ENCODE data around the gene GPR139. TPM values are rescaled to one million over a fixed set of nuclear protein-coding genes. Genes with fewer than 3 reads are reported as not detected.

The GPR139 gene
- total RNA-seq, 1 donor from 2014 or later = not detected

DNA sequence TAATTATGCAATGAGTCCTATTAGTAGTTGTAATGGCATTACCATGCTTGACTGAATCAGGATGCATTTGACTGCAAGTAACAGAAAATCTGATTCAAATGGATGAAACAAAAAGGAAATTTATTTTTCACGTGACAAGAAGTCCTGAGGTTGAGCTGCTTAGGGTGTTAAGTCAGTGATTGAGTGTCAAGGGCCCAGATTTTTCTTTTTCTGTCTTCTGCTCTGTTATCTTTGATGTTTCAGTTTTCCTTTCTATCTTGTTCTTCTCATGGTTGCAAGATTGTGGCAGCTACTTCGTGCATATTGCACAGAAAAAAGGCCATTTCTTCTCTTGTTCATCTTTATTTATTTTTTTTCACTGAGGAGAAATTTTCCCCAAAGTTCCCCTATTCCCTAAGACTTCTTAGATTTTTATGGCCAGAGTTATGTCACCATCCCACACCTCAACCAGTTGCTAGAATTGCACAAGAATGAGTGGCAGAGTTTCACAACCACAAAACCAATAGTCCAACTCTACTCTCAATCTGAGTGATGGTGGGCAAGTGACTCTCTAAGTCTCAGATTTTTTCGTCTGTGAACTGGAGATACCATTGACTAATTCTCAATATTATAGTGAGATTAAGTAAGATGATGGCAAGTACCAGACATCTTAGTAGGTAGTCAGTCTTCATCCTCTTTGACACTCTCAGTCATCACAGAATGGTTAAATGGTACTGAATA lies 15.7 kb upstream of the GPR139 start:
- intact Hi-C loops (cut with DNase I) = no loop called here
- Histone ChIP-seq H3K27me3 (no peaks in the 10 kb centered on the region), H3K9me3 (no peaks in the 10 kb centered on the region), H3K27ac (no peak overlapping the region), H3K36me3 (no peaks in the 10 kb centered on the region), H3K4me1 (no peaks in the 10 kb centered on the region), H3K4me3 (no peak overlapping the region)
- TF ChIP-seq, protein P1, sequence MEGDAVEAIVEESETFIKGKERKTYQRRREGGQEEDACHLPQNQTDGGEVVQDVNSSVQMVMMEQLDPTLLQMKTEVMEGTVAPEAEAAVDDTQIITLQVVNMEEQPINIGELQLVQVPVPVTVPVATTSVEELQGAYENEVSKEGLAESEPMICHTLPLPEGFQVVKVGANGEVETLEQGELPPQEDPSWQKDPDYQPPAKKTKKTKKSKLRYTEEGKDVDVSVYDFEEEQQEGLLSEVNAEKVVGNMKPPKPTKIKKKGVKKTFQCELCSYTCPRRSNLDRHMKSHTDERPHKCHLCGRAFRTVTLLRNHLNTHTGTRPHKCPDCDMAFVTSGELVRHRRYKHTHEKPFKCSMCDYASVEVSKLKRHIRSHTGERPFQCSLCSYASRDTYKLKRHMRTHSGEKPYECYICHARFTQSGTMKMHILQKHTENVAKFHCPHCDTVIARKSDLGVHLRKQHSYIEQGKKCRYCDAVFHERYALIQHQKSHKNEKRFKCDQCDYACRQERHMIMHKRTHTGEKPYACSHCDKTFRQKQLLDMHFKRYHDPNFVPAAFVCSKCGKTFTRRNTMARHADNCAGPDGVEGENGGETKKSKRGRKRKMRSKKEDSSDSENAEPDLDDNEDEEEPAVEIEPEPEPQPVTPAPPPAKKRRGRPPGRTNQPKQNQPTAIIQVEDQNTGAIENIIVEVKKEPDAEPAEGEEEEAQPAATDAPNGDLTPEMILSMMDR (IDR thresholded peaks at IDR 0.05) = no peak
- no peak for DNase-seq (ENCODE audit: low spot score in 2 of 2)

DNA sequence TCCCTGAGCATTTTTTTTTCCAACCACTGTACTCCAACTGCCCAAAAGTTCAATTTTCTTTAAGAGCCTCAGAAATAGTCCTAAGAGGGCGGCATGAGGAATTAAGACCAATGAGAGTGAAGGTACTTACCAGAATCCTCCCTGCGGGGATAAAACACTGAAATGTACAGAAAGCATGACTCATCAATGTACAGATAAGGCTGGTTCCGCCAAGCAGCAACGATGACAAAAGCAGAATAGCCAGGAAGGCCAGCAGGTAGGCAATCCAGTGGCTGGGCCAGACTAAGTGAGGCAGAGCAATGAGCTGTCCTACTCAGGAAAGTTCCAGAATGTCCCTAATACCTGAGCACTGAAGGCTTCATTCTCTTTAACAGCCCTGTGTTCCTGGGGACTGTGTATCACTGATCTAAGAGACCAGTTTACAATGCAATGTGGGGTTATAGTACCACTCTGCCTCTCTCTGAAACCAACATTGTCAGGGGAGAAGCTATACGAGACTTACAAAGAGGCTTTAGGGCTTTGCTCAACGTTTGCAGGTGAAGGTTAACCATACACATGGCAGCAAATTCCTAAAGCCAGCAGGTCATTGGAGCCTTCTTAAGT lies 11.0 kb upstream of the GPR139 start:
- intact Hi-C loops (cut with DNase I) = no loop called here
- Histone ChIP-seq H3K4me3 (no peak overlapping the region), H3K36me3 (no peaks in the 10 kb centered on the region), H3K9me3 (no peaks in the 10 kb centered on the region), H3K4me1 (no peaks in the 10 kb centered on the region), H3K27ac (no peak overlapping the region), H3K27me3 (no peaks in the 10 kb centered on the region)
- DNase-seq (ENCODE audit: low spot score in 2 of 2) = no peak
- TF ChIP-seq, protein P1 (IDR thresholded peaks at IDR 0.05) = no peak

DNA sequence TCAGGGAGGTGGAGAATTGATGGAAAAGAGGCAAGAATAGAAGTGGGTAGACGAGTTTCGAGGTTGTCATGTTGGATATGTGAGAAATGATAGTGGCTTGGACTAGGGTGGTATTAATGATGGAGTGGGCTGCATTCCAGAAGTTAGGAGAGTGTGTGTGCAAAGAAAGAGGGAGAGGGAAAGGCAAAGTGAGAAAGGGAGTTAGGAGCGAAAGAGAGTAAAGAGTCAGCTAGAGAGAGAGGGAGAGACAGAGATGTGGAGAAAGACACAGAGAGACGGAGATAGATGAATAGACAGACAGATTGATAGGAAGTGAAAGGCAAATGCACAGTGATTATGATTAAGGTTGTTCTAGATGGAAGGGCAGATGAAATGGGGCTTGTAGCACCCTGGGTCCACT lies 5.4 kb upstream of the GPR139 start:
- TF ChIP-seq, protein P1 (IDR thresholded peaks at IDR 0.05) = no peak
- H3K9me3 ChIP-seq = no peaks in the 10 kb centered on the region
- H3K27me3 ChIP-seq = no peaks in the 10 kb centered on the region

DNA sequence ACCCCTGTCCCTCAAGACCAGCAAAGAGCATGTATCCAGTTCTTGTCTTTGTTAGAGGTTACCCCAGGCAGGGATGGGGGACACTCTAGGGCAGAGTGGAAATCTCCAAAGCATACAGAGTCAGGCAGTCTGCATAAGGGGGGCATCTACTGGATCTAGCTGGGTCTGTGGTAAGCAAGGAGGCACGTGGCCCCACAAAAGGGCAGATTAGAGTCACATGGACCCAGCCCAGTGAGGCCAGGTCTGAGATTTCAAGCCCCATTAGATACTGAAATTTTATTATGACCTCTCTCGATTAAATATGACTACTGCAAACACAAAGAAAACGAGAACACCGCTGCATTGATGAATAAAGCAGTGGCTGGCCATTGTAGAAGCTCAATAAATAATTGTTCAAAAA lies 1.6 kb upstream of the GPR139 start:
- H3K27ac ChIP-seq = no peak overlapping the region
- no peak overlapping the region for H3K4me3 ChIP-seq
- TF ChIP-seq, protein P1 (IDR thresholded peaks at IDR 0.05) = no peak
- intact Hi-C loops (cut with DNase I) = no loop called here
- H3K9me3 ChIP-seq = no peaks in the 10 kb centered on the region
- H3K4me1 ChIP-seq = no peaks in the 10 kb centered on the region
- peaks cover 5% of the 10 kb centered on the region for H3K27me3 ChIP-seq
- H3K36me3 ChIP-seq = no peaks in the 10 kb centered on the region
- no peak for DNase-seq (ENCODE audit: low spot score in 2 of 2)

More for the DNA sequence above, 5.4 kb upstream of the GPR139 start:
- no peak for DNase-seq (ENCODE audit: low spot score in 2 of 2)
- Histone ChIP-seq H3K4me1 (no peaks in the 10 kb centered on the region), H3K4me3 (no peak overlapping the region), H3K27ac (no peak overlapping the region), H3K36me3 (no peaks in the 10 kb centered on the region)
- intact Hi-C loops (cut with DNase I) = no loop called here

DNA sequence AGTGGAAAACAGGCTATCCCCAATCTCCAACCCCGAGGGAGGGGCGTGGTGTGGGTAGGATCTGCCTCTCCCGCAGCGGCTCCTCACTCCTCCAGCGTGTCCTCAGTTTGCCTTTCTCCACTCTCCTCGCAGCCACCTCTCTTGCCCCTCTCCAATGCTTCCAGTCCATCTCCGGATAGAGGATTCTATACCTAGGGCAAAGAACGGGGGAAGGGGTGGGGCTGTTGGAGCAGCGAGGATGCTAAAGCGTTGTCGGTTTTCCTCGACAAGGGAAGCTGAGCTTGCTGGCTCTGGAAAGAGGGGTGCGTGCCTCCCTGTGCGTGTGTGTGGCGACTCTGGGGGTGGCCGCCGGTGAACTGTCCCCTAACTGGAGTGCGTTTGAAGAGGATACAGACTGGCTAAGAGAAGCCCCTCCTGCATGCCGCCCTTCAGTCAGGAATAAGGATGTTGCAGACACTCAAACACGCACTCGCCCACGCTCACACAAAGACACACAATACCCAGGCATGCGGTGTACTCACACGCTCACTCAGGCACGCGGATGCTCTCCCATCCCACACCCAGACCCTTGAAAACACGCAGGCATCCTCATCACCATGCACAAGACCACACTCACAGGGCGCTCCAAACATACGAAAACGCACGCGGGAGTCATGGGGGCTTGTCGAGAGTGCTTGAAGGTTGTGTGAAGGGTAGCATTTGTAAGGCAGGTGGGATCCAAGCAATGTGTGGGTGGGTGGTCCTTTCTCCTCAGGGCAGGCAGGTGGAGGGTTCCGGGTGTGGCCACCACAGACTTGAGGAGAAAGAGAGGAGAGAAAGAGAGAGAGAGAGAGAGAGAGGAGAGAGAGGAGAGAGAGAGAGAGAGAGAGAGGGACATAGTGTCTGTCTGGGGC lies 655 bp upstream of the GPR139 start:
- DNase-seq (ENCODE audit: low spot score in 2 of 2) = no peak
- TF ChIP-seq, protein P1 (IDR thresholded peaks at IDR 0.05) = no peak
- Histone ChIP-seq H3K27ac (no peak overlapping the region), H3K27me3 (peaks cover 5% of the 10 kb centered on the region), H3K9me3 (no peaks in the 10 kb centered on the region), H3K36me3 (no peaks in the 10 kb centered on the region), H3K4me1 (no peaks in the 10 kb centered on the region), H3K4me3 (no peak overlapping the region)
- intact Hi-C loops (cut with DNase I) = no loop called here
